ENCODE results near the gene CCDC15.
"Not testable (repeated sequence)": the region's sequence is repeated elsewhere in the genome, so short reads cannot be mapped to it uniquely, and the experiment has no call there.

CCDC15 gene

GRCh38 chr11:124943254-124943616, 10.8 kb upstream of the CCDC15 start:
- peak; percentile 9 for DNase-seq

GRCh38 chr11:124943741-124944140, 10.3 kb upstream of the CCDC15 start:
- DNase-seq = no peak

DNA sequence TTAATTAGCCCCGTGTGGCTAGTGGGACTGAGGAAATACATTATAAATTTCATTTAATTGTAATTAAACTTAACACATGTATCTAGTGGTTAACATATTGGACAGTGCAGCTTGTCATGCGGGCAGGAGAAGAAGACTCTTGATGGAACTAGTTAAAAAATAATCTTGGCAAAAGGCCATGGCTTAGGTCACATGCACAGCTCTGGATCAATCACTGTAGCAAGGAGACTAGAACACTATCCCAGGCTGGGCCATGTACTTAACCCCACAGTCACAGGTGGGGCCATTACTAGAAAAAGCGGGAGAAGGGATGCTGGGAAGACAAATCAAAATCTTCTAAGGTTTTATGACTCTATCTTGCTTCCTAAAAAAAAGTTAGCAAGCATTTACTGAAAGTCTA, 9.4 kb upstream of the CCDC15 start:
- no peak for DNase-seq

GRCh38 chr11:124945826-124946225, 8.2 kb upstream of the CCDC15 start:
- no peak for DNase-seq

DNA sequence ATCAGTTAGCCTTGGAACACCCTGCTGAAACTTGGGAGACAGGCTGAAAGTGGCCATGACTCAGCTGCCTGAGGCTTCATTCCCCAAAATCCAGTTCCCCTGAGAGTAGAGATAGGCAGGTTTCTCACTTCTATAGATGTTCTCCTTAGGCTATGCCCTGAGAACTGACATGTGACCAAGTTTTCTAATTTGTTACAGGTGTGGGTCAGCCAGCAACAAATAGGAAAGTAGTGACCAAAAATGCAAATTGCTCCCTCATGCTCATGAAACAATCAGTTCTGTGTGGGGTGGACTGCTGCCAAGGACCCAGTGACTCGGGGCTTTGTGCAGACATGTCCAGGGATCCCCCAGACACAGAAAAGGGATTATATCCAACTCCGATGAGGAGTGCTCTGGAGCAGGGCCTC, 7.3 kb upstream of the CCDC15 start:
- DNase-seq = no peak

DNA sequence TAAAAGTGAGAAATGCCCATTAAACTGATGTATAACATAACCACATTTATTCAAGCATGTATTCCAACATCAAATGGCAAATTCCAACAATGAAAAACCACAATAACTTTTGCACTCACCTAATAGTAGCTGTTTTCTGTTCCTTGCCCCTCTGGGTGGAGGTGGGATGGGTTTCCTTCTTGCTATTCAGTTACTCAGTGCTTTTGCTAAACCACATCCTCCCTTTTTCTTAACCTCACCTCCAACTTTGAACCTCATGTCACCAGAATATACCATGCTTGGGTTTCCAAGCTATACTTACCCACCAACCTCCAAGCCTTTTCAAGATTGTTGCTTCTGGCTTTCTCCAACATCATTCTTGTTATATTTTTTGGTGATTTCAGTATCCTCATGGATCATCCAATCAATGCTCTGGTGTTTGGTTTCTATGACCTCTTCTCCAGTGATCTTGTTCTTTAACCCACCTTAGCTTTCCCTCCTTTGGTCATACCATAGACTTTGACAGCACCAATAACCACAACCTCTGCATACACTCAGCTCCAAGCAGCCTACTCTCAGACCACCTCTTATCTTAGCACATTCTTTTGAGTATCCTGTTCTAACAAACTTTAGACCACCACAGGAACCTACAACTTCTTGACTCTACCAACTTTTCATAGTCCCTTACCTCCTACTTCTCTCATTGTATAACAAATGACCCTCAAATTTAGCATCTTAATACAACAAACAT, 3.2 kb upstream of the CCDC15 start:
- DNase-seq = no peak

- no peak for DNase-seq
Measured at GRCh38 chr11:124951341-124951740, 2.7 kb upstream of the CCDC15 start.

DNA sequence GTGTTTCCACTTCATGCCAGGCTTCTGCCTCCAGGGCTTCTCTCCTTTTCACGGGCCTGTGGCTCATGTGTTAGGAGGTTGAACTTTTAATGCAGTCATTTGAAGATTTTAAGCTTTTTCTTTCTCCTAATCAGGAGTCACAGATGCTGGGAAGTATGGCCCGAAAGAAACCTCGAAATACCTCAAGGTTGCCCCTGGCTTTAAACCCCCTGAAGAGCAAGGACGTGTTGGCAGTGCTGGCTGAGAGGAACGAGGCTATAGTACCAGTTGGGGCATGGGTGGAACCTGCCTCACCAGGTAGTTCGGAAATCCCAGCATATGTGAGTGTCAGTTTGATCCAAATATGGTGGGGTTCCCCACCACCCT, 571 bp downstream of the CCDC15 start:
- no peak for DNase-seq

- no peak for DNase-seq
Measured at GRCh38 chr11:124955035-124955434, 1.0 kb downstream of the CCDC15 start.

- DNase-seq = peak; percentile 55
Measured at GRCh38 chr11:124961972-124962609, 8.1 kb downstream of the CCDC15 start.

GRCh38 chr11:124968197-124968596, 14.2 kb downstream of the CCDC15 start:
- DNase-seq = not testable (repeated sequence)

DNA sequence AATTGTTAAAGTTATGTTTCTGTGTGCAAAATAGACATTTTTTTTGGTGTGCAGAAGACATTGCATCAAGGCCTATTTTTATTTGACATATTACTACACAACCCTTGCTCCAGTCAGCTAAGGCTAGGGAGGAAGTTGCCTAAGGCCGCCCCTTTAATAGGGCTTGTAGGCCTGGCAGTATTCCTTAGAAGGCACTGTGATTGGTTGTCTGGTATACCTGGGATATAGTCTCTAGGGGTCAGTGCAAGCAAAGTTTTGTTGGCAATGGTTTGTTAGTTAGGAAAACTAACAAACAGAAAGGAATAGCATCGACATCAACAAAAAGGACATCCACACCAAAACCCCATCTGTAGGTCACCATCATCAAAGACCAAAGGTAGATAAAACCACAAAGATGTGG, 16.9 kb downstream of the CCDC15 start:
- no peak for DNase-seq

DNA sequence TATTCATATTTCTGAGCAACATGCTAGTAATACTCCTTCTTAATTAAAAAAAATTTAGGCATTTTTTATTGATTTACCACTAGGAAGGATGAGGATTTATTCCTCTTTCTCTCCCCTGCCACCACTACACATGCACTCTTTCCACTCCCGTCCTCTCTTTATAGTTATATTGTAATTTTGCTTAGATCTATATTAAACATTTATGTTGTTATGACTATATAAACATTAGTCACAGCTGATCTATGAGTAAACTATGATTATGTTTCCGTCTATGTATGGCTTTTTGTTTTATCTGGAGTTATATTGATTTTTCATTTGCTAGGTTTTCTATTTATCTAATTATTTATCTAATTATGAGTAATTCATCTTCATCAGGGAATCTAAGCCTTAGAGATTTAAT, 17.8 kb downstream of the CCDC15 start:
- DNase-seq = no peak

DNA sequence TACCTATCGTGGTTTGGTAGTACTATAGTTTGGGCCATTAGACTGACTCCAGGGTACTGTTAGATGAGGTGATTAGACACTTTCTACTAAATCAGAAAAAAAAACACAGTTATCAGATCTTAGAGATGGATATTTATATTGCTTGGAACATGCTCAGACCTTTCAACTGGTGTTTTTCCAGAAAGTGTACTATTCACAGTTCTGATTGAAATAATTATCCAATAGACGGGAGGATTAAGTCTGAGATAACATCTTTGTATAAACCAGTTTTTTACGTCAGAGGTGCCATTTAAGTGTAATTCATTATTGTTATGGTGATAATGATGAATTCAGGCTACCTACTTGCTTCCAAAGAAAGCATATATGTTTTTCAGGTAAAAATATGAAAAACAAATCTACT, 22.5 kb downstream of the CCDC15 start:
- no peak for DNase-seq

- no peak for DNase-seq
Measured at GRCh38 chr11:124977006-124977405, 23.0 kb downstream of the CCDC15 start.

DNA sequence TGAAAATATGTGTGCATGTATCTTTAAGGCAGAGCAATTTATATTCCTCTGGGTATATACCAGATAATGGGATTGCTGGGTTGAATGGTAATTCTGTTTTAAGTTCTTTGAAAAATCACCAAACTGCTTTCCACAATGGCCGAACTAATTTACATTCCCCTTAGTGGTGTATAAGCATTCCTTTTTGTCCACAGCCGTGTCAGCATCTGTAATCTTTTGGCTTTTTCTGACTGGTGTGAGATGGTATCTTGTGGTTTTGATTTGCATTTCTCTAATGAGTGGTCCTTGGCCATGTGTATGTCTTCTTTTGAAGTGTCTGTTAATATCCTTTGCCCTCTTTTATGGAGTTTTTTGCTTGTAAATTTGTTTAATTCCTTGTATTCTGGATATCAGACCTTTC, 24.3 kb downstream of the CCDC15 start:
- no peak for DNase-seq

DNA sequence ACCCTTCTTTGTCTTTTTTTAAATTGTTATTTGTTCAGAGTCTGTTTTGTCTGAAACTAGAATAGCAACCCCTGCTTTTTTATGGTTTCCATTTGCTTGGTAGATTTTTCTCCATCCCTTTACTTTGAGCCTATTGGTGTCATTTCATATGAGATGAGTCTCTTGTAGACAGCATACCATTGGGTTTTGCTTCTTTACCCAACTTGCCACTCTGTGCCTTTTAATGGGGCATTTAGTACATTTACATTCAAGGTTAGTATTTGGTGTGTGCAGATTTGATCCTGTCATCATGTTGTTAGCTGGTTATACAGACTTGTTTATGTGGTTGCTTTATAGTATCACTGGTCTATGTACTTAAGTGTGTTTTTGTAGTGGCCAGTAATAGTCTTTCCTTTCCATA, 28.0 kb downstream of the CCDC15 start:
- no peak for DNase-seq

- DNase-seq = no peak
Measured at GRCh38 chr11:124983674-124984511, 29.9 kb downstream of the CCDC15 start.

- DNase-seq = no peak
Measured at GRCh38 chr11:124984512-124984854, 30.5 kb downstream of the CCDC15 start.

- no peak for DNase-seq
Measured at GRCh38 chr11:124987096-124987495, 33.1 kb downstream of the CCDC15 start.

- no peak for DNase-seq
Measured at GRCh38 chr11:124988063-124988462, 34.1 kb downstream of the CCDC15 start.

GRCh38 chr11:125001079-125001778, 47.2 kb downstream of the CCDC15 start:
- DNase-seq = no peak

DNA sequence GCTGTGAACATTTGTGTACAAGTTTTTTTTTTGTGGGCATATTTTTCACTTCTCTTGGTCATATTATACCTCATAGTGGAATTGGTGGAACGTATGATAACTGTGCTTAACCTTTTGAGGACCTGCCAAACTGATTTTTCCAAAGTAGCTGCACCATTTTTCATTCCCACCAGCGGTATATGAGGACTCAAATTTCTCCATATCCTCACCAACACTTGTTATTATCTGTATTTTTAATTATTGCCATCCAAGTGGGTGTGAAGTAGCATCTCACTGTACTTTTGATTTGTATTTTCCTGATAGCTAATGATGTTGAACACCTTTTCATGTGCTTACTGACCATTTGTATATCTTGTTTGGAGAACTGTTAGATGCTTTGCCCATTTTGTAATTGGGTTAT, 47.8 kb downstream of the CCDC15 start:
- no peak for DNase-seq

DNA sequence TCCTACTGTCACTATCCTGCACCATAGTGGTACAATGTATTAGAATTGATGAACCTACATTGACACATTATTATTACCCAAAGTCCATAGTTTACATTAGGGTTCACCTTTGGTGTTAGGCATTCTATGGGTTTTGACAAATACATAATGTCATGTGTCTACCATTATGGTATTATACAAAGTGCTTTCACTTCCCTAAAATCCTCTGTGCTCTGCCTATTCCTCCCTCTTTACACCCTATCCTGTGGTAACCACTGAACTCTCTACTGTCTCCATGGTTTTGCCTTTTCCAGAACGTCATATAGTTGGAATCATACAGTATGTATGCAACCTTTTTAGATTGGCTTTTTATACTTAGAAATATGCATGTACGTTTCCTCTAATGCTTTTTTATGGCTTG, 51.5 kb downstream of the CCDC15 start:
- DNase-seq = no peak
